HCEC 1CT (cell line): ENCODE data around the gene HM13.
A peak's percentile ranks its signal among the peaks of the same experiment; 100 is the strongest.
"Not testable (repeated sequence)": the region's sequence is repeated elsewhere in the genome, so short reads cannot be mapped to it uniquely, and the experiment has no call there.

Experiments
- DNase-seq: peaks from one replicate; pipeline ENCODE4 v3.0.0-alpha.2; 2017

The HM13 gene, protein sequence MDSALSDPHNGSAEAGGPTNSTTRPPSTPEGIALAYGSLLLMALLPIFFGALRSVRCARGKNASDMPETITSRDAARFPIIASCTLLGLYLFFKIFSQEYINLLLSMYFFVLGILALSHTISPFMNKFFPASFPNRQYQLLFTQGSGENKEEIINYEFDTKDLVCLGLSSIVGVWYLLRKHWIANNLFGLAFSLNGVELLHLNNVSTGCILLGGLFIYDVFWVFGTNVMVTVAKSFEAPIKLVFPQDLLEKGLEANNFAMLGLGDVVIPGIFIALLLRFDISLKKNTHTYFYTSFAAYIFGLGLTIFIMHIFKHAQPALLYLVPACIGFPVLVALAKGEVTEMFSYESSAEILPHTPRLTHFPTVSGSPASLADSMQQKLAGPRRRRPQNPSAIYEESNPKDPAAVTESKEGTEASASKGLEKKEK

DNA sequence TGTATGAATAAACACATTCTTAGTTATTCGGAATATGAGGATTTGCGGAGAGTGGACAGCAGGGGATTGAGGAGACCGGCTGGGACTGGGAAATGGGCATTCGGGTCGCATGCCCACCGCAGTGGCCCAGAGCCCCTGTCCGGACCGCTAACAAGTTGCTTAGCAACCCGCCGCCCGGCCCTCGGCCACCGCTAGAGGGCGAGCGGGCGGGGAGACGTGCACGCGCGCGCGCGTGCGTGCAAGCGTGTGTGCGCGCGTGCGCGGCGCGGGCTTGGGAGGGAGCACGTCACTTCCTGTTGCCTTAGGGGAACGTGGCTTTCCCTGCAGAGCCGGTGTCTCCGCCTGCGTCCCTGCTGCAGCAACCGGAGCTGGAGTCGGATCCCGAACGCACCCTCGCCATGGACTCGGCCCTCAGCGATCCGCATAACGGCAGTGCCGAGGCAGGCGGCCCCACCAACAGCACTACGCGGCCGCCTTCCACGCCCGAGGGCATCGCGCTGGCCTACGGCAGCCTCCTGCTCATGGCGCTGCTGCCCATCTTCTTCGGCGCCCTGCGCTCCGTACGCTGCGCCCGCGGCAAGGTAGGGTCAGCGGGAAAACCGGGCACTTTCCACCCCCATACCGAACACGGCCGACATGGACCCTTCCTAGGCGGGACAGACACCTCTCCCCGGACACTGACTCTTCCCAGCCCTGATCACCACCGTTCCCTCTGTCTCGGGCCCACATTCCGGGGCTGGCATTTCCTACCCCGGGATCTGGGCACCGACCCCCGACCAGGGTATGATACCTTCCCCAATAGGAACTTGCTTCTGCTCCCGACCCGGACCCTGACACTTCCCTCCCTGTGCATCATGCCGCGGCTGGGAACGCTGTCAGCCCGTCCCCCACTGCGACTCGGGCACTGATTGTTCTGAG lies at the start of gene HM13:
Gene HM13 (plus strand): TSS at position 289 of the 918 bp plus-strand sequence. CDS start 110 bp downstream, at position 399.
- peak; percentile 89 for DNase-seq

GRCh38 chr20:31470946-31471345 lies 43.3 kb upstream of the HM13 start:
- not testable (repeated sequence) for DNase-seq

GRCh38 chr20:31472395-31473330 lies 41.6 kb upstream of the HM13 start:
- no peak for DNase-seq

DNA sequence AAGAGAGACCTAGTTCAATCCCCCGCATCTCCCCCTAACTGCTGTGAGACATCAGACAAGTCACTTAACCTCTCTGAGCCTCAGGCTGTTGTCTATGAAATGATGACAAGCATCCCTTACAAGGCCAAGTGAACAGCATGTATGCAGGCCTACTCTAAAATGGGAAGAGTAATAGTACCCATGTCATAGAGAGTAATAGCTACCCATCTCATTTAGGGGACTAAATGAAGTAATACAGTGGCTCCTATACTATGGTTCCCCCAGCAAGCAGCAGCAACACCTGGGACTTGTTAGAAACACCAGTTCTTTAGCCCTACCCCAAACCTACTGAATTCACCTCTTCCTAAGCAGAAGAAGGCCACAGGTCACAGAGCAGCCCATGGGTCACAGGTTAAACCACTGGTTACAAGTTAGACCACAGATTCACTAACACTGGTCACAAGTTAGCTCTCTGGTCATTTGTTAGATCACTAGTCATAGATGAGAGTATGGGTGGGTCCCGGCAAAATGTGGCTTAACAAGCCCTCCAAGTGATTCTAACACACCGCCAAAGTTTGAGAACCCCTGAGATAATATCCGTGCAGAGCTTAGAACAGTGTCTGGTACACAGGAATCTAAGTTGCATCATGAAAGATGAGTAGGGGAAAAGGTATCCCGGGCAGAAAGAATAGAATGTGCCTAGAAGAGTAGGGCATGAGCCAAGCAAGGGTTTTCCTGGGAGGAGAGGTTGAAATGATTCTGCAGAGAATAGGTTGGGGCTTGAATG lies 40.7 kb upstream of the HM13 start:
- no peak for DNase-seq

DNA sequence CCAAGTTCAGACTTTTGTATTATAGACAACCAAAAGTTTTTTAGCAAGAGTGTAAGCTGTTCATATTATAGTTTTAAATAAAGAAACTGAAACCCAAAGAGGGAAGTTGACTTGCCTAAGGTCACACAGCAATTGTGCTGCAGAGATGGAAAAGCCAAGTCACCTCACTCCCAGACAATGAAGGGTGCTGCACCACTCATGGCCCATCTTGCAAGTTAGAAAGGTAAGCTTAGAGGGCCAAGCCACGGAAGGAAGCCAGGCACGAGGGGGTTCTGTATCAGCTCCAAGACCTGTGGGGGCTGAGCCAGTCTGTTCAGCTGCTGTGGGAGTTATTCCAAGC lies 40.2 kb upstream of the HM13 start:
- DNase-seq, result no peak

GRCh38 chr20:31474758-31475427 lies 39.3 kb upstream of the HM13 start, which contains the start of the genes DEFB124 and REM1:
Gene DEFB124 (minus strand): TSS chr20:31475127. CDS start chr20:31473013, 2,114 bp downstream.
Gene REM1 (plus strand): TSS chr20:31475288. CDS start chr20:31476446, 1,158 bp downstream.
- no peak for DNase-seq

GRCh38 chr20:31475472-31476293 lies 38.6 kb upstream of the HM13 start:
- no peak for DNase-seq

DNA sequence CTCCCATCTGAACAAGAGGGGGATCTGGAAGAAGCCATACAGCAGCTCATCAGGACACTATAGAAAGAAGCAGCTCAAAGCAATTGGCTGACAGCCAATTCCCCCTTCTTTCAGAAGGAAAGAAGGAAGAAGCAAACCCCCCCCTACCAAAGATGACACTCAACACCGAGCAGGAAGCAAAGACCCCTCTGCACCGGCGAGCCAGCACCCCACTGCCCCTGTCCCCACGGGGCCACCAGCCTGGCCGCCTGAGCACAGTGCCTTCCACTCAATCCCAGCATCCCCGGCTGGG lies 38.0 kb upstream of the HM13 start:
- no peak for DNase-seq

- DNase-seq, result no peak
Measured at GRCh38 chr20:31476643-31477215, 37.5 kb upstream of the HM13 start.

GRCh38 chr20:31484001-31484400 lies 30.2 kb upstream of the HM13 start:
- no peak for DNase-seq

DNA sequence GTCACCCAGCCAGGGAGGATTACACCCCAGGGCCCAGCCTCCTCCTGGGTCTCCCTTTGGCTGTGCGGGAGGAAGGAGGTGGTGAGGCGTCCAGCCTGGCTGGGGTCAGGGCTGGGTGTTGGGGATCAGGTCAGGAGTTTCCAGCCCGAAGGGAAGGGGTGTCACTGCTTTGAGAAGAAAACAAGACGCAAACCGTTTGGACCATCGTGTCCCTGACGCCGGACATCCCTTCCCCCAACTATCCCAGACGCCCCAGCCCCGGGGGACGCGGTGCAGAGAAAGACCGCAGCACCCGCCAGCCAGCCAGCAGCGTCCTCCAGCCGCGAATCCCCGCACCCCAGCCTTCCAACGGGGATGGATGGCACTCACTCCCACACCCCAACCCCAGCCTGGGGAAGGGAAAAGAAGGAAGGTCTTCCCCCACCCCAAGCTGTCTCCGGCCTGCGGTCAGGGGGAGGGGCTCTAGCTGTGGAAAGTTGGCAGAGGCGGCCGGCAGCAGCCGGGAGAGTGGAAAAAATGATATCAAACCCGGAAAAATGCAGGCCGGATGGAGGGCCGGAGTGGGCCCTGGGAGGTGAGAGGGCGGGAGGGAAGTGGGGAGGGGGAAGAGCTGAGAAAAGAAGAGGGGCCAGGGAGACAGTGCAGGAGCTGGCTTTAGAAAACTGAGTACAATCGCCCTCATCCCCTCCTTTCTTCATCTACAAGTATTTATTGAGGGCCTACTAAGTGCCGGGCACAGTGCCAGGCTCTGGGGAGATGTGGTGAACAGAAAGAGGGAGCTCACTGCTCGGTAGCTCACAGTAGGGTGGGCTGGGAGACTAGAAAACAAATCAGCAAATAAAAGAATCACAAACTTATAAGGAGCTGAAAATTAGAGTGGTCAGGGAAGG lies 28.5 kb upstream of the HM13 start:
- no peak for DNase-seq

DNA sequence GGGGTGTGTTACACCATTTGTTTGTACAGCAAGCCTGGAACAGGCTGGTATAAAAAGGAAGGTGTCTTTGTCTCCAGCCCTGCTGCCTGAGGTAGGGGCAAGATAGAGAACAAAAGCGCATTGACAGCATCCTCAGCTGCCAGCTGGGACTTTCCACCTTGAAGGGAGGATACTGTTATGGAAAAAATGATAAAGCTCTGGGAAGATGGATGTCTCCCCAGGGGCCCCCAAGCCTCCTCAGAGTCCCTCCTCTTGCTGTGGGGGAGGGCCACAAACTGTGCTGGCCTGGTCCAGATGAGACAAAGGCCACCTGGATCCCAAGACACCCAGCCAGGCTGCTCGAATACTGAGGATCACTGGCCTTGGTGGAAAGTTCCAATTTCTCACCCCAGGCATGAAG lies 26.1 kb upstream of the HM13 start:
- no peak for DNase-seq

- DNase-seq, result no peak
Measured at GRCh38 chr20:31489152-31489551, 25.1 kb upstream of the HM13 start.

- DNase-seq, result no peak
Measured at GRCh38 chr20:31490752-31491151, 23.5 kb upstream of the HM13 start.

DNA sequence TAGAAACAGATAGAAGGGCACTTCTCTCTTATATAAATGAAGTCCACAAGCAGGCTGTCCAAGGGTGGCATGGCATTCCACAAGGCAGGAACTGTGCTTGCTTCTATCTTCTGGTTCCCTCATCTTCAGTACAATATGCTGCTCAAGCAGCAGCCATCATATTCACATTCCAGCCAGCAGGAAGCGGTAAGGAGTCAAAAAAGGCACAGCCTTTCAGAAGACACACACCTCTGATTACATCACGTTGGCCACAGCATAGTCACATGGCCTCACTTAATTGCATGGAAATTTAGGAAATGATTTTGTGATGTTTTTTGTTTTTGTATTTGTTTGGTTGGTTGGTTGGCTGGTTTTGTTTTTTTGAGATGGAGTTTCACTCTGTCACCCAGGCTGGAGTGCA lies 20.1 kb upstream of the HM13 start:
- peak; percentile 50 for DNase-seq

- no peak for DNase-seq
Measured at GRCh38 chr20:31496761-31497295, 17.4 kb upstream of the HM13 start.

- peak; percentile 37 for DNase-seq
Measured at GRCh38 chr20:31497838-31498540, 16.3 kb upstream of the HM13 start.

GRCh38 chr20:31500527-31500926 lies 13.7 kb upstream of the HM13 start:
- DNase-seq, result no peak
